ENCODE data around the gene SIPA1L3. TPM values are rescaled to one million over a fixed set of nuclear protein-coding genes. Genes with fewer than 3 reads are reported as not detected.
"Not testable (repeated sequence)": the region's sequence is repeated elsewhere in the genome, so short reads cannot be mapped to it uniquely, and the experiment has no call there.

SIPA1L3 gene
- total RNA-seq, 2 donors from 2014 or later: 9.8 to 10.0 TPM

DNA sequence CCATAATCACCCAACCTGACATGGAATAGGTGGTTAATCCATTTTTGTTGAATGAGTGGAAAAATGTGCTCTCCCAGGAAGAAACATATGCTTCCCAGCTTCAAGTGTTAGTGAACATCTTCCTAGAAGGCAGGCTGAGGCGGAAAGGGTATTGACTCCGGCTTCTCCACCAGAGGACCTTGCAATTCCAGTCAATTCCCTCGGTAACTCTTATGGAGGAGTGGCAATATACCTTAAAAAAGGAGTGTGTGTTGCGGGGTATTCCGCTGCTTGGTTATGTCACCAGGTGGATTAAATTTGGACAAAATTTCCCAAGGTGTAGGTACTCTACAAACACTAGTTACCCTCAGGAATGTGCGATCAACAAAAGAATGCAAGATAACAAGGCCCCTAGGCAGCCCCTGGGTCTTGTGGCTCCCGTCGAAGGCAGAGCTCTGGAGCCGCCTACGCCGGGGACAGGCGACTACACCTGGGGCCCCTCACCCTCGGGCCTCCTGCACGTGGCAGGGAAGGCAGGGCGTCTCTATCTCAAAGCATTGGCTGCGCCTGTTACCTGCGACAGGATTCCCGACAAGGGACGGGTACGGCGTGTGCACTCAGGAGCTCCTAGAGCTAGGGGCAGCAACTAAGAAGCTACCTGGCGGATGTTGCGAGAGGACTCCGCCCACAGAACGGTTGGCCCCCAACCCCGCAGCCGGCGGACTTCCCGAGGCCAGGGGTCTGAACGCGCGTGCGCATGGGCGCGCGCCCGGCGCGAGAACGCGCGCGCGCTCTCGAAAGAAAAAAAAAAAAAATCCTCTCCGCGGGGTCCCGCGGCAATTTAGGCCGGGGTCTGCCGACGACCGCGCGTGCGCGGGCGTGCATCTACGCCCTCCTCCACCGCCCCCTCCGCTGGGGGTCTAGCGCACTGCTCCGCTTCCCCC lies 801 bp upstream of the SIPA1L3 start, which contains the start of gene WDR87:
WDR87 (minus strand) TSS at position 649 of the 923 bp plus-strand sequence. CDS start 8,355 bp downstream, outside the sequence.
- DNase-seq (peak; percentile 26), ATAC-seq (peak; percentile 14 to 46)
- intact Hi-C loops (cut with DNase I): loop anchor here in 1 of 2 donors (5.0 kb wide), 1 partner anchor 96 kb away; no protein-coding TSS in a partner anchor

DNA sequence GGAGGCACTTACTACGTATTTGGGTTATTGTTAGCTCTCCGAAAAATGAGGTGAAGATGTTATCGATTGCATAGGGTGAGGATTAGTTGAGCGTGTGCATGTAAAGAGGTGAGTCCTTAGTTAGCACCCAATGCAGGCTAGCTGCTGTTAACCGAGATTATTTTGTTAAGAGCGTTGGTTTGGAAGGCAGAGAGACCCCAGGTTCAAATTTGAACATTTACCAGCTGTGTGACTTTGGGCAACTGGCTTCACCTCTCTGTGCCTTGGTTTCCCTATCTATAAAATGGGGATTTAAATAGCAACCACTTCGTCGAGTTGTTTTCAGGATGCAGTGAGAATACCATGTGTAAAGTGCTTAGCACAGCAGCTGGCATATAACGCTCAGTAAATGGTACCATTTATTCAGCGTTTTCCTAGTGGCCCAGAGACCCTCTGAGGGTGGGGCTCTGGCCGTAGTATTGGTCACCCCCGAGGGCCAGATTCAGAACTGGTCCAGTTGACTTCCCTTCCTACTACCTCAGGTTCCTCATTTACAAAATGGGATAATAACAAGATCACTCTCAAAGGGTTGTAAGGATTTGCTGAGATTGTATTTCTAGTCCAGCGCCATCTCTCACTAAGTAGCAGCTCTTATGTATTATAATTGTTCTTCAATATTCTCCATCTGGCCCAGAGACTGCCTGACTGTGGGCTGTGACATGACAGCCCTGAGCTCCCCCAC lies 887 bp downstream of the SIPA1L3 start:
- ATAC-seq (no peak), DNase-seq (no peak)
- intact Hi-C loops (cut with DNase I): loop anchor here in 1 of 2 donors (5.0 kb wide), 1 partner anchor 94 kb away; no protein-coding TSS in a partner anchor

DNA sequence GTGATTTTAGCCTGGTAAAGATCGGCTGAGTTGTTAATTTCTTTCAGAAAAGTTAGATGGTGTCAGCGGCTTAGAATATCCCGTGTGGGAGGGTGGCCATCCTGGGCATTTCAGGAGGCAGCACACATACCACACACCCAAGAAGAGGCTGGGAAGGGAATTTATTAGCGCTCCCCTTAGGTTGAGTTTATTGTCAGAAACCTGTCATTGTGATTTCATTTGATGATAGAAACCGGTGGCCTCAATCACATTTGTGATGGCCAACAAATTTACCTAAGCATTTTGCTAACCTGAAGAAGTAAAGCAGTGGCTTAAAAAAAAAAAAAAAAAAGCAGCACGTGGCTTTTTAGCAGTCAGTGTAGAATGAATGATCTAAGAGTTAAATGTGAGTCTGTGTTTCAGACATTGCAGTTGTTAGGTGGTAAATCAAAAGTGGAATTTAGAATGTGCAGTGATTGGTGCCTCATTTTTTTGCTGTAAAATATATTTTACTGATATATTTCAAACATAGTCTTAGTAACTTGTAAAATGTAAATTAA lies 2.7 kb downstream of the SIPA1L3 start:
- no peak for DNase-seq
- intact Hi-C loops (cut with DNase I): loop anchor here in 1 of 2 donors (5.0 kb wide), 1 partner anchor 93 kb away; no protein-coding TSS in a partner anchor
- ATAC-seq: no peak

DNA sequence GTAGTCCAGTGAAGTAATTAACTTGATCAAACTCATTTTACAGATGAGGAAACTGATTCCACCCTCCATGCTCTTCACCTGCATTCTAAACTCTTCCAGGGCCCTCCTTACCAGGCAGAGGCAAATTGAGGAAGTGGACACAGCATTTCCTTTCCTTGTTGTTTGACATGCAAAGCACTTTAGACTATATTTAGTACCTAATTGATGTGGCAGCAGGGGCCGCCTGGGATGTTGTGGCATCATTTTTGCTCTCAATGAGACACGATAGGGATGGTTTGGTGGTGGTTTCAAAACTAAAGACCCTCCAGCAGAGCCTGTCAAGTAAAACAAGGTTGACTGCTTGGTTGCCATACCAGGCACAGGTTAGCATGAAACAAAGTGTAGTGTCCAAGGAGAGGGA lies 7.9 kb downstream of the SIPA1L3 start:
- no peak for ATAC-seq
- DNase-seq: no peak
- intact Hi-C loops (cut with DNase I): no loop called here

DNA sequence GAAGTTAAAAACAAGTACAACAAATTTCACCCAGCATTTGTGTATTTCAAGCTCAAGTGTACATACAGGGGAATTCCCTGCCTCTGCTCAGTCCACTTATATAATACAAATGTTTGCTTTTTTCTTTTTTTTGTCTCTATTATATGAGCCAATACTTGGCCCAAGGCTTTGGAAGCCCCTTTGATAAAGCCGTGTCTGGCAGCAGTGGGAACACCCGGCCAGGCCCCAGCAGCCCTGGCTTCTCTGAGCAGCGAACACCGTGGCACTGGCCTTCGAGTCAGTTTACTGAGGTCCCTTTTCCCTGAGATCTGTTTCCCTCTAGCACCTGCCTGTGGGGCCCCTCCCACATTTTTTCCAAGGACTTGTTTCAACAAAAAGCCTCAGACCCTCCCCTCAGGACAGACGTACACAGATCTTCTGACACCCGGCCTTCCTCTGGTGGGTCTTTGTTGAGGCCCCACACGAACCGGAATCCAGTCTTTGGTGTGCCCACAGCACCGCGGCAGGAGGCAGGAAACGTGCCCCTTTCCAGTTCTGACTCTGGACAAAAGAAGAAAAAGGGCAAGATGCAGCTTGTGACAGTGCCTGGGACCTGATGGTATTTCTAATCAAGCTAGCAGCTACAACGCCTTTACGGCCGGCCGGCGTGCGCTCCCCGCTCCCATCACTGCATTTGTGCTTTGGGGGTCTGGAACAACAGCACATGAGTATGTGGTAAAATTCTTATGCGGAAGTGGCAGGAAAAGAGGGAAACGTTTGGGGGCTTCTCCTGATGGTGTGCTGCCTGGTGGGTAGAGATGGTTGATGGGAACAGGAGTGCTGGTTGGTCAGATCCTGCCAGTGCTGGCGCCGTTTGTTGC lies 13.8 kb downstream of the SIPA1L3 start:
- DNase-seq (no peak), ATAC-seq (no peak)
- intact Hi-C loops (cut with DNase I): no loop called here

DNA sequence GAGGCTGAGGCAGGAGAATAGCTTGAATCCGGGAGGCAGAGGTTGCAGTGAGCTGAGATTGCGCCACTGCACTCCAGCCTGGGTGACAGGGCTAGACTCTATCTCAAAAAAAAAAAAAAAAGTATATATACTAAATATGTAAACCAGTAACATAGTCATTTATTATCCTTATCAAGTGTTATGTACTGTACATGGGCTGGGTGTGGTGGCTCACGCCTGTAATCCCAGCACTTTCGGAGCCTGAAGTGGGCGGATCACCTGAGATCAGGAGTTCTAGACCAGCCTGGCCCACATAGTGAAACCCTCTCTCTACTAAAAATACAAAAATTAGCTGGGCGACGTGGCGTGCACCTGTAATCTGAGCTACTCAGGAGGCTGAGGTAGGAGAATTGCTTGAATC lies 17.6 kb downstream of the SIPA1L3 start:
- ATAC-seq; DNase-seq; intact Hi-C loops (cut with DNase I): not testable (repeated sequence)

DNA sequence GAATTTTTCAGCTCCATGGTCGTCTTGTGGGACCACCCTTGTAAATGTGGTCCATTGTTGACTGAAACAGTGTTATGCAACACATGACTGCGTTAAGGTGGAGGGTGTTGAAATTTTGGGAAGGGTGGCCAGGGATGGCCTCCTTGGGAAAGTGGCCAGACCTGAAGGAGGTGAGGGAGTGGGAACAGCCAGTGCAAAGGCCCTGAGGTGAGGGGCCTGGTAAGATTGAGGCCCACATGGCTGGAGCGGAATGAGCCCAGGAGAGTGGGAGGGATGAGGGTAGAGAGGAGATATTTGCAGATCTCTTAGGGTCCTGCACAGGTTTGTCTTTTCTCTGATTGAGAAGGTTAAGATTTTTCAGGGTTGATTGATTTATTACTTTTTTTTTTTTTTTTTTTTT lies 18.2 kb downstream of the SIPA1L3 start:
- ATAC-seq (no peak), DNase-seq (no peak)
- intact Hi-C loops (cut with DNase I): no loop called here

DNA sequence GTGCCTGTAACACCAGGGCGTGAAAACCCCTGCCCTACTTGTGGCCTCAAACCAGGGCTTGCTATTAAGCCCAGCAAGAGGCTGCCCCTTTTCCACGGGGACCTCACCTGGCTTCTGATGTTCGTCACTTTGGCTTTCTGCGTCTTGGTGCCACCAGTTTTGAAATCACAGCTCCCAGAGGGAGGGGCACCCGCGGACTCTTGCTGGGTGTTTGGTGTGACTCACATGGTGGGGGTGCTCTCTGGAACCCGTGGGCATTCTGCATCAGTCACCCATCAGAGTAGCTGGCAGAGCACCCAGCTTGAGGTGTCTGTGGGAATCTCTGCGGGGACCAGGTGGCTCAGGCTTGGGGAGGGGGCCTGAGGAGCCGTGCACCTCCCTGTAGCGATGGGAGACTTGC lies 19.2 kb downstream of the SIPA1L3 start:
- intact Hi-C loops (cut with DNase I): no loop called here

DNA sequence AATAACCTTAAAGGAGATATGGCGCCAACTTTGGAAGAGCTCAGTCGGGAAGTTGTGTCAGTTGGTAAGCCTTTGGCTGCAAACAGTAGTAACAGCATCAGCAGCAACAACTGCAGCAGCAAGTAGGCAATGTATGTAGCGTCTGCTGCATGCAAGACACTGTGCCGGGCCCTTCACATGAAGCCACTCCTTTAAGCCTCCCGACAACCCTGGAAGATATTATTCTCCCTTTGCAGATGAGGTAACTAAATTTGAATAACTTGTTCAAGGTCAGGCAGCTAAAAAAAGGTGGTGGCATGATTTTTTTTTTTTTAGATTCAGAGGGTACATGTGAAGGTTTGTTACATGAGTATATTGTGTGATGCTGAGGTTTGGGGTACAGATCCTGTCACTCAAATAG lies 19.7 kb downstream of the SIPA1L3 start:
- ATAC-seq (no peak), DNase-seq (no peak)
- intact Hi-C loops (cut with DNase I): no loop called here

More for the DNA sequence above, 19.2 kb downstream of the SIPA1L3 start:
- ATAC-seq: no peak
- DNase-seq: no peak

DNA sequence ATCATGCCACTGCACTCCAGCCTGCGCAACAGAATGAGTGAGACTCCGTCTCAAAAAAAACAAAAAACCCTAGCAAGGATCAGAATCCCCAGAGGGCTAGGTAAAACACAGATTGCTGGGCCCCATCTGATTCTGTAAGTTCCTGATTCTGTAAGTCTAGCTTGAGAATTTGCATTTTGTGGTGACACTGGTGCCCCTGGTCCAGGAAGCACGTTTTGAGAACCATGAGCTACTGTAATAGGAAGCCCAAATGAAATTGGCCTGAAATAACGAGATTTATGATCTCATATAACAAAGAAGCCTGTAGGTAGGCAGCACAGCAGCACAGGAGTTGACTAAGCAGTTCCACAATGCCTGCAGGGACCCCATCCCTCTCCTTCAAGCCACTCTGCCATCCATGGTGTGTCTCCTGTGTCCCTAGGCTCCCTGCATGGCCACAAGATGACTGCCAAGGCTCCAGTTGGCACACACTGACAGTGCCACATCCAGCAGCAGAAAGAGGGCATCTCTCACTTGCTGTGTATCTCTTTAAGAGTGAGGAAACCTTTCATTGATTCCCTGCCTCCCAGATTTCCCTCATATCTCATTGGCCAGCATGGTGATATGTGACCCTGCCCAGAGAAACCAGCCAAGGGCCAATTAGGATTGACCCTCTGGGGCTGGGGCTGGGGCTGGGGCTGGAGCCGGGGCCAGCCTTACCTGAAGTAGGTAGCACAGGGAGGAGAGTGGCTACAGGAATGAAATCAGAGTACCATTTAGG lies 21.7 kb downstream of the SIPA1L3 start:
- intact Hi-C loops (cut with DNase I): no loop called here
- no peak for DNase-seq
- ATAC-seq: no peak

DNA sequence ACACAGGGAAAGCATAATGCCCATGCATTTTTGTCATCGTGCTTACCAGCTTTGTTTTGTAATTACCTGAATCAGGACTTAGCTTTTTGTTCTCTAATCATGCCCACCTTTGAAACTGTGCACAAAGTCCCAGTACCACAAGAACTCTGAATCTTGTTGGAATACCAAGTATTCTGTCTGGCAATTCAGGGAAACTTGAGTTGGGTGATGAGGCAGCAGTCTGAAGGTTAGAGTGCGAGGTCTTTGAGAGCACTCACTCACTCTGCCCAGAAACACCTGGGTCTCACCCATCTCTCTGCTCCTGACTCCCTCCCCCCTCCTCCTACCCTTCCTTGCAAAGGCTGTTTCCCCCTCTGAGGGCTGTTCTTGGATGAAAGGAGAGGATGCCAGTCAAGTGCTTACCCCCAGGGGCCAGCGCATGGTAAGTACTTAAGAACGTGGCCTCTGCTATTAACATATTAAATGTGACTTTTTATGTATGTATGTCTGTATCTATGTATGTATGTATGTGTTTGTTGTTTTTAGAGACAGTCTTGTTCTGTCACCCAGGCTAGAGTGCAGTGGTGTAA lies 22.4 kb downstream of the SIPA1L3 start:
- no peak for ATAC-seq
- intact Hi-C loops (cut with DNase I): no loop called here

DNA sequence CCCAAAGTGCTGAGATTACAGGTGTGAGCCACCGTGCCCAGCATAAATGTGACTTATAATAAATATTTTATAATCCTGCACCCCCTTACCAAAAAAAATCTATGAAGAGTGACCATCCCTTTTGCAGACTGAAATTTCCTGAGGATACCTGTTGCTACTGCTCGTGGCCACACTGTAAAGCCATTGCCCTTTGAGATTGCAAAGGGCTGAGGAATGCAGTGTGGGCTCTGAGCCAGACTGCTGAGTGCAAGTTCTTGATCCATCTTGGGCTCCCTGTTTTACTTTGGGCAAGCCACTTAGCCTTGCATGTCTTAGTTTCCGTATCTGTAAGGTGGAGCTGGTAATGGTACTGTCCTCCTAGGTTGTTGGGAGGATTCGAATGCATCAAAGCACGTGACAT lies 23.4 kb downstream of the SIPA1L3 start:
- ATAC-seq (no peak), DNase-seq (no peak)
- intact Hi-C loops (cut with DNase I): no loop called here

More for the DNA sequence above, 22.4 kb downstream of the SIPA1L3 start:
- DNase-seq: no peak

DNA sequence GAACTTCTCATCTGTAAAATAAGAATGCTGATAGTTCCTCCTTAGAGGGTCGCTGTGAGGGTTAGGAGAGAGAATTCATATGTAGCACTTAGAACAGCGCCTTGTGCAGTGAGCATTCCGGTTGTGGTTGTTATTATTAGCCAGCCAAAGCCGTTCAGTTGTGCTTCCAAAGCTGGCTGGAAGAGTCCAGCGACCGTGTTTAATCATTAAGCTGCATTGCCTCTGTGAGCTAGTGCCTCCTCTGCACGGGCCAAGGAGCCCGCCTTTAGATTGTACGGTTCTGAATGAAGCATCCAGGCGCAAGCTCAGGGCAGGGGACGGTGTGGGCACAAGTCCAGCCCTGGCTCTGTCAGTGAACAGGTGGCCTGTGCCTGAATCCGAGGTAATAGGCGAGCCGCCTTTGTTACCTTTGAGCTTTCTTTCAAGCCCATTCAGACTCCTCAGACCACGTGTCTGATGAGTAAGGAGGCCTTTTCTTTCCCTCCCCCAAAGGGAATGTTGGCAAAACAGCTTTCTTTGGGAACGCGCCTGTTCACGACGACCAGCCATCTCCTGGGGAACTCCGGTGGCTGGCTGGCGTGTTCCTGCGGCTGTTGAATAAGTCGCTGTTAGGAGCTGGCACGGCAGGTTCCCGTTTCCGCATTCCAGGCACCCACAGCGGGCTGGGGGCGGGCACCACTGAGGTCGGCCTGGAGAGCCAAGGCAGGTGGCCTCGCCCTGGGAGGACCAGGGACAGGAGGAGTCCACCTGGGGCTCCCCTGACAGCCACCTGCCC lies 25.1 kb downstream of the SIPA1L3 start:
- peak; percentile 42 for DNase-seq
- peak; percentile 33 to 61 for ATAC-seq
- intact Hi-C loops (cut with DNase I): no loop called here

DNA sequence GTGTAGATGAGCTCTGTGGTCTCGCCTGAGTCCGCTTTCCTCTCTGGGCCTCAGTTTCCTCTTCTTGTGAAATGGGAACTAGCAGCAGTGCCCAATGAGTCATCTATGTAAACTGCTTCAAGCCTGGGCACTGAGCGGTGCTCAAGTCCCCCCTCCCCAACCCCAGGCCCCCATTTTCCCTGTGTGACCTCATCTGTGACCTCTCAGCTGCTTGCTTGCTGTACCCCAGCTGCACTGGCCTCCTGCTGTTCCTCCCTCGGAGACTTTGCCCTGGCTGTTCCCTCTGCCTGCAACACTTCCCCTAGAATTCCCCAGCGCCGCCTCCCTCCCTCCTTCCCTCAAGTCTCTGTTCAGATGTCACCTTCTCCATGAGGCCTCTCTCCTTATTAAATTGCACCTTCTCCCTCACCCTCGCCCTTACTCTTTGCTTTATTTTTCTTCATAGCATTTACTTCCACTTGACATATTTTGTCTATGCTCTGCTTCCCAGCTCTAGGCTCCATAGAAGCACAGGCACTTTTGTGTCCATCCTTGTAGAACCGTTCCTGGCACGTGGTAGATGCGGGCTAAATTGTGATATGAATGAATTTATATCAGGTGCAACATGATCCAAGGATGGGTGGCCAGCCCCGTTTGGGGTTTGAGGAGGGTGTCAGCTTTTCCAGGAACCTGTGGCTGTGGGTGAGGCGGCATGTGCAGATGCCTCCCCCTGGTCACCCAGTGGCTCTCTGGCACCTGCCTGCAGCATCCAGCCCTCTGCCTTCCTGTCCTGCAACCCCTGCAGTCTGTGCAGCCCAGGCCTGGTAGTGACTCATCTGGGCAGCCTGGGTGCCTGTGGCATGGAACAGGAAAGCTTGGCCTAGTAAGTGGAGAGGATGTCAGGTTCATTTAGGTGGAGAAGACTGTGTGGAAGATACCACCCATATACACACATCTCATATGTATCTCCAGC lies 26.3 kb downstream of the SIPA1L3 start:
- intact Hi-C loops (cut with DNase I): no loop called here
- no peak for DNase-seq
- ATAC-seq: peak; percentile 17 to 65

DNA sequence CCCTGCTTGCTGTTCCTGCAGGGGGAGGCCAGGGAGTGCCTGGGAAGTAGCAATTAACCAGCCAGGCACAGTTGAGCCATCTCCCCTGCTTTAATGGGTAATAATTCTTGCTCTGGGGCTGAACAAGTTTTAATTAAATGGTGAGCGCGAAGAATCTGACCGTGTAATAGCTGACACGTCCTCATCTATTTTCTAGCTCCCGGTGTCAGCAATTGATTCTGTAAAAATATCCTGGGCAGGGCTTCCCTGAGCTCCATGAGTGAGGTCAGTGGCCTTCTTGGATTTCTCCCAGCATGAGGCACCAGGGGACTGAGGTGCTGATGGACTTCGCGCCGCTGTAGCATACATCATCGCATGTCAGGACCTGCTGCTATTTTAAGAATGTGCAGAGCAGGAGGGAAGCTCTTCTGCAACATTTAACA lies 26.9 kb downstream of the SIPA1L3 start:
- intact Hi-C loops (cut with DNase I): no loop called here
- peak; percentile 50 for DNase-seq
- peak; percentile 84 to 92 for ATAC-seq

DNA sequence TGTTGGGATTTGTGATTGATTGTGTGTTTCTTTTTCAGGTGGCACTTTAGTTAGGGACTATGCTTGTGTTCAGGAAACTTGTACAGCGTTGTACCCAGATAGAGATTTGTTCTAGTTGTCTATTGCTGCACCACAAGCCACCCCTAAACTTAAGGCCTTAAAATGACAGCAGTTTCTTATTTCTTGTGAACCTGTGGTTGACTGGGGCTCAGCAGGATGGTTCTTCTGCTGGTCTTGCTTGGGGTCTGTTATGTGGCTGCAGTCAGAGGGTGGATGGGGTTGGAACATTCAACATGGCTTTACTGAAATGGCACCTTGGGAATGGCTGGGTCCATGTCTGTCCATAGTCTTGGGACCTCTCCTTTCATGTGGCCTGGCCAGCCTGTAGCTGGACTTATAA lies 28.3 kb downstream of the SIPA1L3 start:
- no peak for ATAC-seq
- intact Hi-C loops (cut with DNase I): no loop called here

More for the DNA sequence above, 28.3 kb downstream of the SIPA1L3 start:
- no peak for DNase-seq

Measured in left cardiac atrium (tissue), 4 donors.